NCI-H1105 (cell line): Measurements from ENCODE around the gene PPP4R1.
"Not testable (repeated sequence)": the region's sequence is repeated elsewhere in the genome, so short reads cannot be mapped to it uniquely, and the experiment has no call there.

Experiments used
- DNase-seq: peaks from one replicate; lab custom pipeline; 2025; lab: John Stamatoyannopoulos, UW

PPP4R1 gene

DNA sequence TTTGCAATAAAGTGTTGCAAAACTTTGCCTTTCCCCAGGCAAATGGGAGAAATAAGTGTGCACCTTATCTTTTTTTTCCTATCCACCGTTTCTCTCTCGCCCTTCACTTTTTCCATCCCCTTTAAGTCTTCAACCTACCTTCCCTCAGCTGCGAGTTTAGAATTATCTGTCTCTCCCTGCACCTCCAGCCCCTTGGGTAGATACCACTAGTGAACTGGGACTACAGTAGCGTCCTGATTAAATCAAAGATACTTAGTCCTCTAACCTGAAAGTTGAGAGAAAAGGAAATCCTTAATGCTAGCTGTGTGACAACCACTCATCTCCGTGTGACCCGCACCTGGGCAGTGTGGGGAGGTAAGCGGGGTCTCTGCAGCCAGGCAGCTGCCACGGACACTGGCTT, 16.1 kb upstream of the PPP4R1 start:
- DNase-seq, result no peak

- DNase-seq, result no peak
These were observed 15.3 kb upstream of the PPP4R1 start for GRCh38 chr18:9629709-9630108.

DNA sequence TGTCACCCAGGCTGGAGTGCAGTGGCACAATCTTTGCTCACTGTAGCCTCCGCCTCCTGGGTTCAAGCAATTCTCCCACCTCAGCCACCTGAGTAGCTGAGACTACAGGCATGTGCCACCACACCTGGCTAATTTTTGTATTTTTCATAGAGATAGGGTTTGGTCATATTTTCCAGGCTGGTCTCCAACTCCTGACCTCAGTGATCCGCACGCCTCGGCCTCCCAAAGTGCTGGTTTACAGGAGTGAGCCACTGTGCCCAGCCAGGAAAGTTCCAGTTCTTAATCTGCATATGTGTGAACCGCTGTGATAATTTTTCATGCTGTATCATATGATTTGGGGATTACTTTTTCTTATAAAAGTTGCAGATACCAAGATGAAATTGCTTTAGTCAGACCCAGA, 14.6 kb upstream of the PPP4R1 start:
- no peak for DNase-seq

DNA sequence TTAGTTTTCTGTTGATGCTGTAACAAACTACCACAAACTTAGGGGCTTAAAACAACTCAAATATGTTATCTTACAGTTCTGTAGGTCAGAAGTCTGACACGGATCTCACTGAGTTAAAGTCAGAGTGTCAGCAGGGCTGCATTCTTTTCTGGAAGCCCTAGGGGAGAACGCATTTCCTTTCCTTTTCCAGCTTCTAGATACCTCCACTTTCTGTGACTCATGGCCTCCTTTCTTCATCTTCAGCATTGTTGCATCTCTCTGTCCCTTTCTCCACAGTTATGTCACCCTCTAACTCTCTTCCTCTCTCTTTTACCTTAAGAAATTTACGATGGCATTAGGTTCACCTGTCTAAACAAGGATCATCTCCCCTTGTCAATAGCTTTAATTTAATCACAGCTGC, 13.3 kb upstream of the PPP4R1 start:
- no peak for DNase-seq

- no peak for DNase-seq
These were observed 5.6 kb upstream of the PPP4R1 start for GRCh38 chr18:9619990-9620389.

- DNase-seq, result no peak
These were observed 5.2 kb upstream of the PPP4R1 start for GRCh38 chr18:9619545-9619944.

DNA sequence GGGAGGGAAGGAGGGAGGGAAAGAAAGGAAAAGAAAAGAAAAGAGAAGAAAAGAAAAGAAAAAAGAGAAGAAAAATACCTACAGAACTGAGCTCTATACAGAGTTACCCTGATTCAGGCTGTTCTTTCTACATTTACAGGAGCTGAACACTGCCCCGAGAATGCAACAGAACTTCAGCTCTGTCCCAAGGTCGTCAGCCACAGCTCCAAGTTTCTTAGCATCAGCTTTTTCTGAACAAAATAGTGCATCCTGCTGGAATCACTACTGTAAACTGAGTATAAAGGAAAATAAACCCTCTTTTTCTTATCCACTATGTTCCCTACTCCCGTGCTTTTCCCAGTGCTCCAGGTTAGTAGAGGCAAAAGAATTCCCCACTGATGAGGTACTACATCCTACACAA, 4.7 kb upstream of the PPP4R1 start:
- no peak for DNase-seq

GRCh38 chr18:9617006-9617542, 2.7 kb upstream of the PPP4R1 start:
- DNase-seq, result no peak

DNA sequence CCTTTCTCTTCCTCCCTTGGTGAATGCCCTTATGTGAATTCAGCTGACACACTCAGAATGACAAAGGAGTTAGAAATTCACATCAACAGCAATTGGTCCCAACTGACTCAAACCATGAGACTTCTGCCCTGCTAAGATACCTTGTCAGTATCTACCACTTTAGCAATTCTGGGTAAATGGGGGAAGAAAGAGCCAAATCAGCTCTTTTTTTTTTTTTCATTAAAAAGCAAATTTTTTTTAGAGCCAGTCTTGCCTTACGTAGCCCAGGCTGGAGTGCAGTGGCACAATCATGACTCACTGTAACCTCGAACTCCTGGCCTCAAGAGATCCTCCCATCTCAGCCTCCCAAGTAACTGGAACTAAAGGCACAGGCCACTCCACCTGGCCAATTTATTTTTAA, 1.7 kb upstream of the PPP4R1 start:
- DNase-seq, result no peak

- DNase-seq, result no peak
These were observed 980 bp upstream of the PPP4R1 start for GRCh38 chr18:9615280-9615797.

GRCh38 chr18:9613550-9614400, 584 bp downstream of the PPP4R1 start:
- peak; percentile 3 for DNase-seq

- no peak for DNase-seq
These were observed 1.4 kb downstream of the PPP4R1 start for GRCh38 chr18:9612977-9613376.

DNA sequence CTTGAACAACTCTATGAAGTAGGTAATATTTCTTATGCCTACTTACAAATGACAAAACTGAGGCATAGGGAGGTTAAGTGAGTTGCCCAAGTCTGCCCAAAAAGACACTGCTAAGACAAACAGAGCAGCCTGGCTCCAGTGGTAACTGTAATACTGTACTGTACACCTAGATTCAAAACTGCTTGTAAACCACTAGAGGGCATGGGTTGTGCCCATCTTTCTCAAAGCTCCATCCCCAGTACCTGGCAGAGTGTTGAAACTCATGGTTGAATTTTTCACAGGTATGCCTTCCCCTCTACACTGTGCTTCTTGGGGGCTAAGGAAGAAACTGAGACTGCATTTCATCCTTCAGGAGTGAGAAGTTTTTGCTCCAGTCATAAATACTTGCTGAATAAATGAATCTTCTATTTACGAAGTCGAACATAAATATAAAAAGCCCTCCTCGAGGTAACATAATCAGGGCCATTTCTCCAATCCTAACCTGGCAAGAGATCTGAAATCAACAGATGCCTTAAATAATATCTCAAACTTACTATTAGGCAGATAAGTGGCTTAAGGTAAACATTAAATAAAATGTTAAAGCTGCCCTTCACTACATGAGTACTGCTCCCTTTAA, 2.0 kb downstream of the PPP4R1 start:
- peak; percentile 24 for DNase-seq

DNA sequence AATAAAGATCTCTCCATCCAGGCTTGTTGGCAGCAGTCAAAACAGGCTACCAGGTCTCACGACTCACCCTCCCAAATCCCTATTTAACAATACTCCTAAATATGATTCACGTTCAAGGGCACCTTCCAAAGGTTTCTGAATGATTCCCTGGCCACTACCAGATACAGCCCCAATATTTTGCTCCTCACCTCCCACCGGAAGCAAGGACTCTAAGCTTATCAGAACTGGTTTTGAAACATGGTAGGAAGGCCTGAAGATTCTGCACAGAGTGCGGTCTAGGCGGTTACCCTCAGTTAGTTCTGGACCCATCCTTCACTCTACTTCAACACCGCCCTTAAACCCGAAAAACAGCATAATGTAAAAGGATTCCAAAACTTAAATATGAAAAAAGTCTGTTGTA, 5.2 kb downstream of the PPP4R1 start:
- DNase-seq, result no peak

GRCh38 chr18:9608728-9609127, 5.6 kb downstream of the PPP4R1 start:
- DNase-seq, result no peak

DNA sequence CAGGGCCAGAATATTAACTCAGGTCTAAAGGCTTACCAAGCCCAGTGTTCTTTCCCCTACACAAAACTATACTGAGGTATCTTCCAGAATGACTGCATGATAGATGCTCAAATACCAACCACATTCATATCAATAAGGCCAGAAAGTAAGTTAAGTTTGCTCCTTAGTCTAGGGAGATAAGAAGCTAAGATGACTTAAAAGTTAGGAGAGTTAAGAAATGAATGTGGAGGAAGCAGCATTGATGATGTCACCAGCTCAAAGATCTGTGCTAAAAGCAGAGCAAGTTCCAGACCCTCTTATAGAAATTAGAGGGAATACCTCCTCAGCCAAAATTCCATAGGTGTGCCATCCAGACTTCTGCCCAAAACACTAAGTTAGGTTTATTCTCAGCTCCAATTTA, 6.1 kb downstream of the PPP4R1 start:
- DNase-seq, result no peak

DNA sequence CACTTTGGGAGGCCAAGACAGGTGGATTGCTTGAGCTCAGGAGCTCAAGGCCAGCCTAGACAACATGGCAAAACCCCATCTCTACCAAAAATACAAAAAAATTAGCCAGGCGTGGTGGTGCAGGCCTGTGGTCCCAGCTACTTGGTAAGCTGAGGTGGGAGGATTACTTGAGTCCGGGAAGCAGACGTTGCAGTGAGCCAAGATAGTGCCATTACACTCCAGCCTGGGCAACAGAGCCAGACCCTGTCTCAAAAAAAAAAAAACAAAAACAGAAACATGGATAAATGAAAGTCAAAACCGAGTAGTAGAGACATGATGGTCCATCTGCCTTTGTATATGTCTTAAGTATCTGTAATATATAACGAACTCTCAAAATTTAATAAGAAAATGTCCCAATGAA, 7.2 kb downstream of the PPP4R1 start:
- not testable (repeated sequence) for DNase-seq

GRCh38 chr18:9606039-9606438, 8.3 kb downstream of the PPP4R1 start:
- DNase-seq, result no peak

DNA sequence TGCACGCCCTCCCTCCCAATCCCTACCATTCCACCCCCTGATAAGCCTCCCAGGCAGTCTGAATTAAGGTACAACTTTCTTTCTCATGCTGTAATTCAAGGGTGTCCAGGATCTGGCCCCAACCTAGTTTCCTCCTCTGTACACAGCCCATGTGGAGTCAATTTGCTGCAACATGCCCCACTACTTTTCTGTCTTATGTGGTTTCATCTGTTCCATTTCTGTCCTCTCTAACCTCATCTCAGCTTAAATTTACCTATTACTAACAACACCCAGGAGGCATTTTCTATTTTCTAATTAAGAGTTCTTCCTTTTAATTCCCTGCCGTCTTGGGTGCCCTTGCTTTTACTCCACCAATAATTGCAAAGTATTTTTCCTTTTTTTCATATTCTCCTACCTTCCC, 10.0 kb downstream of the PPP4R1 start:
- no peak for DNase-seq

GRCh38 chr18:9599328-9599727, 15.0 kb downstream of the PPP4R1 start:
- no peak for DNase-seq

DNA sequence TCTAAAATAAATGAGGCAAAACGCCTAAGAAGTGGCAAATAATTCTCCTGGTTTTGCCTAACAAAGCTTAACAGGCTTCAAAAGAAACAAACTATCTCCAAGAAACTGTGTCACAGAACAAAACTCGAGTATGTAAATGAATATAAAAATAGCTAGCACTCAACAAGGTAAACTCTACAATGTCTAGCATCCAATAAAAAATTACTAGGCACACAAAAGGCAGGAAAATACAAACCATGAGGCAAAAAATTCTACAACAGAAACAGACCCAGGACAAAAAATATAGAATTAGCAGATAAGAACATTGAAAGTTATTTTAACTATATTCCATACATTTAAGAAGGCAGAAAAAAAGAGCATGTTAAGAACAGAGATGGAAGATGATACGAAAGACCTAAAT, 16.8 kb downstream of the PPP4R1 start:
- DNase-seq, result no peak

DNA sequence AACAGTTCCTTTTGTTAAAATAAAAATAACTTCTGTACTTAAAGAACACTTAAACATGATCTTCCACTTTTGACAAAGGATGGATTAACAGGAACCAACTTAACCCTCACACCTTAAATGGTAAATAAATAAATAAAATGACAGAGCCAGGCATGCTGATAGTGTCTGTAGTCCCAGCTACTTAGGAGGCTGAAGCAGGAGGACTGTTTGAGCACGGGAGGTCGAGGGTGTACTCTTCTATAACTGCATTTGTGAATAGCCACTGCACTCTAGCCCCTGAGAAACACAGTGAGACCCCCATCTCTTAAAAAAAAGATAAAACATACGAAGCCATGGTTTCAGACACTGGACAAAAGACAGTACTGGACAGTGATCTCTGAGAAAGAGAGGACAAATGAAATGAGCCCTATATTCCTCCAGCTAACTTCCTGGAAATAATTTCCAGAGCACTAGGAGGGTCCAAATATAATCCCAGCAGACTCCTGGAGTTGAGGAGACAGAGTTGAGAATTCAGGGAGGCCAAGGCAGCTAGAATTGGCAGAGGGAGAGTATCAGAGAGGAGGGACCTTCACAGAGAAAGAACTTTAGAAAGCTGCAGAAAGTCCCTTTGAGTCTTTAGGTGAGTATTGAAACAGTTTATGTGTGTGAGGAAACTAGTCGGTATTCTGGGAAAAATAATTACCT, 17.4 kb downstream of the PPP4R1 start:
- DNase-seq, result no peak

GRCh38 chr18:9596226-9596625, 18.1 kb downstream of the PPP4R1 start:
- no peak for DNase-seq
